Measurements from ENCODE around the gene HOXD4. TPM values are rescaled to one million over a fixed set of nuclear protein-coding genes. Genes with fewer than 3 reads are reported as not detected.

HOXD4 gene
- total RNA-seq, 1 experiment from 2014 or later: 0.61 TPM

GRCh38 chr2:176172895-176173566, 21.7 kb downstream of the HOXD4 start:
- no peaks in the 10 kb centered on the region for H3K9me2 ChIP-seq (ENCODE audit: insufficient read depth)
- H3K9me3 ChIP-seq (ENCODE audit: control insufficient read depth in 1 of 2, insufficient read depth in 1 of 2, low read depth in 1 of 2, low read length in 2 of 2): no peaks in the 10 kb centered on the region
- no peaks in the 10 kb centered on the region for H3K4me1 ChIP-seq (ENCODE audit: control insufficient read depth in 1 of 2, insufficient read depth in 2 of 2, low read length in 2 of 2)
- ATAC-seq: no peak
- TF ChIP-seq EZH2phosphoT487 (IDR thresholded peaks at IDR 0.05; ENCODE audit: borderline replicate concordance) (no peak), ELF1 (IDR thresholded peaks at IDR 0.05; ENCODE audit: borderline replicate concordance, low read depth) (no peak), ATF3 (IDR thresholded peaks at IDR 0.05) (no peak), EGR1 (IDR thresholded peaks at IDR 0.05; ENCODE audit: low read depth) (no peak), YY1 (IDR thresholded peaks at IDR 0.05; ENCODE audit: extremely low read depth, insufficient replicate concordance, low read depth, low read length) (no peak), FOSL1 (IDR thresholded peaks at IDR 0.05; ENCODE audit: low read depth) (no peak), POLR2A (IDR thresholded peaks at IDR 0.05; ENCODE audit: borderline replicate concordance, extremely low read depth, insufficient read depth, insufficient read length) (no peak), SRF (IDR thresholded peaks at IDR 0.05; ENCODE audit: low read depth) (no peak), ZNF274 (IDR thresholded peaks at IDR 0.05; ENCODE audit: low read depth, low read length) (no peak), POLR2AphosphoS5 (IDR thresholded peaks at IDR 0.05; ENCODE audit: low read depth, low read length) (no peak), SIN3A (IDR thresholded peaks at IDR 0.05; ENCODE audit: low read depth) (no peak), ZFX (IDR thresholded peaks at IDR 0.05) (no peak), REST (IDR thresholded peaks at IDR 0.05; ENCODE audit: low read depth) (no peak), CTCF (IDR thresholded peaks at IDR 0.05 in 2 of 3, conservative IDR thresholded peaks at IDR 0.05 in 1 of 3; ENCODE audit: borderline replicate concordance in 1 of 3, insufficient read depth in 1 of 3, low read depth in 2 of 3, low read length in 2 of 3) (no peak), JUND (IDR thresholded peaks at IDR 0.05) (no peak), CEBPB (IDR thresholded peaks at IDR 0.05; ENCODE audit: low read depth) (no peak)
- no peak overlapping the region for H2AFZ ChIP-seq (ENCODE audit: low read depth, low read length, poor library complexity, severe bottlenecking)
- H3K36me3 ChIP-seq (ENCODE audit: control insufficient read depth in 1 of 2, insufficient read depth in 2 of 2, low read length in 2 of 2): no peaks in the 10 kb centered on the region
- no peaks in the 10 kb centered on the region for H3K27me3 ChIP-seq (ENCODE audit: insufficient read depth, low read length)
- H3K27ac ChIP-seq (ENCODE audit: low read depth, low read length): no peak overlapping the region
- no peak overlapping the region for H3K4me2 ChIP-seq (ENCODE audit: low read length)
- ChIA-PET RAD21 (ENCODE audit: low non-redundant PET in 1 of 2, low total read pairs in 2 of 2, uncharacterized antibody in 2 of 2, unreplicated experiment in 2 of 2) (no interaction called here), POLR2A (interaction anchor here (0.9 kb wide), 1 partner anchor 11 kb away, joined by 3 read pairs; no protein-coding TSS in a partner anchor), CTCF (no interaction called here)
- H4K20me1 ChIP-seq (ENCODE audit: insufficient read depth): no peaks in the 10 kb centered on the region
- no peak overlapping the region for H3K4me3 ChIP-seq (replicated peaks in 1 of 2; ENCODE audit: low read depth in 1 of 2, low read length in 2 of 2)
- intact Hi-C loops (cut with micrococcal nuclease): no loop called here
- H3K79me2 ChIP-seq (ENCODE audit: insufficient read depth, low read length): no peaks in the 10 kb centered on the region
- H3K9ac ChIP-seq (ENCODE audit: low read length): no peak overlapping the region
- DNase-seq (ENCODE audit: low read depth, low spot score): no peak
- BruUV-seq (replicated peaks): no TSS peak
